Hindlimb muscle (tissue), 1 donor: ENCODE data around the gene MTPN. TPM values are rescaled to one million over a fixed set of nuclear protein-coding genes. Genes with fewer than 3 reads are reported as not detected.

Source experiments
- DNase-seq: peaks from one replicate; pipeline ENCODE4 v3.0.0-alpha.2; 2013
- polyA plus RNA-seq: library from polyadenylated mRNA; unstranded; fragments of 120-200 nt; gene quantifications from one replicate; pipeline ENCODE4 v1.2.1, GENCODE V29; 2013; ENCODE audit not compliant: insufficient read length

The MTPN gene
- polyA plus RNA-seq, 1 donor: 100 TPM

- no peak for DNase-seq
Observed at GRCh38 chr7:135884495-135885232, 92.5 kb downstream of the MTPN start.

GRCh38 chr7:135879233-135879632 lies 97.9 kb downstream of the MTPN start:
- no peak for DNase-seq

- DNase-seq: no peak
Observed at GRCh38 chr7:135878284-135878683, 98.9 kb downstream of the MTPN start.

- DNase-seq: peak; percentile 8
Observed at GRCh38 chr7:135877805-135878204, 99.4 kb downstream of the MTPN start.

Other genes with a start within 250 kb of the MTPN start
- 3.8 TPM for gene SLC13A4, start 249.2 kb downstream of the MTPN start, polyA plus RNA-seq
- gene FAM180A, start 228.5 kb downstream of the MTPN start, polyA plus RNA-seq: not detected